GM21619 (cell line): Measurements from ENCODE around the gene EZH2.
A peak's percentile ranks its signal among the peaks of the same experiment; 100 is the strongest.

Experiments
- ATAC-seq: cut with Tn5 transposase; IDR thresholded peaks from one replicate; pipeline ENCODE4 v1.9.1; 2021; ENCODE audit not compliant: unreplicated experiment

Gene EZH2

DNA sequence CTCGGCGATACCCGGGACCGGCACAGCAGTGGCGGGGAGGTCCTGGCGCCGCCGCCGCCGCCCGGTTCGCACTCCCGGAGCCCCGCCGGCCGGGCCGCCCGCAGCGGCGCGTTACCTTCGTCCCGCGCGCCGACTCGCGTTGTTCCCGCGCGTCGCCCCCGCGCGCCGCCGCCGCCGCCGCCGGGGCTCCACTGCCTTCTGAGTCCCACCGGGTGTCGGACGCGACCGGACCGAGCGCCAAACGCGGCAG lies at the start of gene EZH2:
TSS of gene EZH2 (minus strand) at position 243 of the 250 bp plus-strand sequence. CDS start 36,993 bp downstream, outside the sequence.
- peak; percentile 26 for ATAC-seq

DNA sequence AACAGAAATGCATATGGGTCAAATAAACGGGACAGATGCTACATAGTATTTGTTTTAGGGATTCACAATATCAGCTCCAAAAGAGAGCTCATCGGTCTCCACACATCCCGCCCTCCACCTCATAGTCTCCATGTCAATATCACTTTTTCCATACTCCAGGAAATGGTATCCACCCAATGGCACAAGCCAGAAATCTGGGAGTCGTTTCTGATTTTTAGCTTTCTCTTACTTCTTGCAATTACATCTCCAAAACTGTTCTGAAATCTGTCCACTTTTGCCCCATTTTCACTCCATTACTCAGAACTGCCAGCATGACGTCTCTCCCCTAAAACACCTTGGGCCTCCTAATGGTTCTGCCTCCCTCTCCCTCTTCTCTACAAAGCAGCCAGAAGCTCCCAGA lies 47.4 kb upstream of the EZH2 start:
- no peak for ATAC-seq

DNA sequence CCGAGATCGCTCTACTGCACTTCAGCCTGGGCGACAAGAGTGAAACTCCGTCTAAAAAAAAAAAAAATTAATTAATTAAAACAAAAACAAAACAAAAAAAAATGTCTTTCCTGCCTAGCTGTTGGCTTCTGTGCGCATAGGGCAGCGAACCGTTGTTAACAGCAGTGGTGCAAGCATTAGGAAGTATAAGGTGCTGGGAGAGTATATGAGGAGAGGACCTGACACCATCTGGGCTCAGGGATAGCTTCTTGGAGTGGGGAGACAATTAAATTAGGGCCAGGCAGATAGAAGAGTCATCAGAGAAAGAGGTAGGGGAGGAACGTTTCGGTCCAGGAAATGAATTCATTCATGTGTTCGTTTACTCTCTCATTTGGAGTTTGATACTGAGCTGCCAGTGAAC lies 46.2 kb upstream of the EZH2 start:
- no peak for ATAC-seq

DNA sequence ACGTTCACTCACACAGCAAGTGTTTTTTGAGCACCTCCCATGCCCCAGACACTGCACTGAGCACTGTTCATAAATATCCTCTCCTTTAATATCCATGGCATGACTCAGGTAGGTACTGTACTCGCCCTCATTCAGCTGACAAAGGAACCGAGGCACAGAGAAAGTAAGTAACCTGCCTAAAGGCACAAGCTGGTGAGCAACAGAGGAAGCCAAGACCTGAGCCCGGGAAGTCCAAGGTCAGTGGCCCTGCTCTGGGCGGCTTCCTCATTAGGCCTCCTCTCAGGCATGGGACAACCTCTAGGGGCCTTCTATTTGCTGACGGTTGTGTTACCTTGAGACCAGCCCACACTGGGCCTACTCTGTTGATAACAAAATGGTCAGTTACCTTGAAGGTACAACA lies 45.1 kb upstream of the EZH2 start:
- no peak for ATAC-seq

DNA sequence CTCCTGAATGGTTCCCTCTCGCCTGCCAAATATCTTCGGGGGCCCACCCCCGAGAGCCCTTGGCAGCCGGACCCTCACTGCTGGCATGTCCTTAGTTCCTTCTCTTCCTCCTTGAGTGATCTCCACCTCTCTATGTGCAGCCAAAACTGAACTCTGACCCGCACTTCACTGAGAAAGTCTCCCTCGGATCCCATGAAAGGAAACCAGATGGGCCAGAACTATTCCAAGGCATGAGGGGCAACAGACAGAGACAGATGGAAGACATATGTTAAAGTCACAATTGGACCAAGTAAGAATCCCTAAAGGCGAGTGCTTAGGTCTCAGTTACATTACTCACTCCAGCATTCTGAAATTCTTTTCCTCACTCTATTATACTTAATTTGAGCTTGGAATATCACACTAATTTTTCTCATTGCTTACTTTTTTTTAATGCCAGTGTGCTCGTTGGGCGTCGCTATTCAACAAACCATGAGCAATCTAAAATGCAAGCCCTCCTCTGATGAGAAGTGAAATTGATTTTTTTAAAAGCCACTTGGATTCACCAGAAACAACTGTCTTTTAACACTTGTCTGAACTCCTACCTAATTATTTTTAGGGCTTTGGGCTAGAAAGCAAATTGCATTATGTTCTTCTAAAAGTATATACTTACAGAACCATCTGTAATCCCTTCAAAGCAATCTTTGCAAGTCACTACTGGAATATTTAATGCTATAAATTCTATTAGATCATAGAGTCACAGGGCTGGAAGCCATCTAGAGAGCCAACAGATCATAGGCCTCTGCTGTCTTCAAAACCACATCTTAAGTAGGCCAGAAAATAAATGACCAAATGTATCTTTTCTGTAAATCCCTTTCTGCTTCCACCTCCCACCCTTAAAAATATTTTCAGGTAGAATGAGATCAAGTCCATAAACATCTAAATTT lies 43.3 kb upstream of the EZH2 start:
- ATAC-seq = no peak

DNA sequence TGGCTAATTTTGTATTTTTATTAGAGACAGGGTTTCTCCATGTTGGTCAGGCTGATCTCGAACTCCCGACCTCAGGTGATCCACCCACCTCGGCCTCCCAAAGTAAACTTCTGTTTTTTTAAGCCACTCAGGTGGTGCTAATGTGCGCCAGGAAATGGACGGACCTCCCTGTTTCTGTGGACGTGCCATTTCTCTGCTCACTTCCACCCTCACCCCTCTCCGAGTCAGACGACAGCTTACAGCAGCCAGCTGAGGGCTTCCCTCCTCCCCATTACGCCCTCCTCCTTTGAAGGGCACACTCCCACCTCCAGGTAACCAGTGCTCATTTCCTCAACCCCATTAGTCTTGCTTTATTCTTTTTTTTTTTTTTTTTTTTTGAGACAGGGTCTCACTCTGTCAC lies 41.7 kb upstream of the EZH2 start:
- no peak for ATAC-seq

DNA sequence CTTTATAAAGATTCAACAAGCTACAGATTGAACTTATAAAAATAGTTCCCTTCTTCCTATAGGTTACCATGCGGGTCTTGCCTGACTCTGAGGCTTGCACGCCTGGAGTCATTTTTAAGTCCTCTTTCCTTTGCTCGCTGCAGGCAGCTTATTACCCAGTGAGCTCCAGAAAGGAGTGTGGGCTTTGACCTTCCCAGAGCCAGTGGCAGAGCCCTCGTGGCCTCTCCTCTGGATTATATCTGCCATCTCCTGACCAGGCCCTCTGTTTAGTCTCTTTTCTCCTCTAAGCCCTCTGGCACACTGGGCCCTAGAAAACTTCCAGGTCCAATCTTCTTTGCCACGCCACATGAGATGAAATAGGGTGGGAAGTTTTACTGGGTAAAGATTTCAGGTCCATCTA lies 39.9 kb upstream of the EZH2 start:
- ATAC-seq = no peak

DNA sequence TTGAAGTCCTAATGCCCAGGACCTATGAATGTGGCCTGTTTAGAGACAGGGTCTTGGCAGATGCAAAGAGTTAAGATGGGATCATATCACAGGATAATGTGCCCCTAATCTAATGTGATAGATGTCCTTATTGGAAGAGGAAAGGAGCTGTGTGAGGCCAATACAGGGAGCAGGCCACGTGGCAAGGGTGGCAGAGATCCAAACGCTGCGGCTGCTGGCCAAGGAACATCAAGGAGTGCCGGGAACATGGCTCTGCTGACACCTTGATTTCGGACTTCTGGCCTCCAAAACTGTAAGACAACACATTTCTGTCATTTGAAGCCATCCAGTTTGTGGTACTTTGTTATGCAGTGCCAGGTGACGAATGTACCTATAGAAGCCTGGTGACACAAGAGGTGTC lies 37.7 kb upstream of the EZH2 start:
- ATAC-seq = no peak

DNA sequence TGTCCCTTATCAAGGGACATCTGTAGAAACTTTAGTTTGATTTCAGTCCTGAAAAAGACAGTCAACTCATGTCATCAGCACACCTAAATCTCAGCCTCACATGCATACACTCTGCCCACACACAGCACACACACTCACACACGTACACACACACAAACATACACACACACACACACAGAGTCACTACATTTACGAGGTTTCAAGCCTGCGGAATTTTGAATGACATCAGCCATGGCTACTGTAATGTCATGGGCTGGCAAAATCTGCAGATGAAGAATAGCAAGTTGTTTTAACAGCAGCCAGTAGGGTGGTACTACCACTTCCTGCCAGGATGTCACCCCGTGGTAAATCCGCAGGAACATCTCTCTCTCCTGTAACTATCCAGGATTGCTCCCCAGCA lies 37.1 kb upstream of the EZH2 start:
- no peak for ATAC-seq

DNA sequence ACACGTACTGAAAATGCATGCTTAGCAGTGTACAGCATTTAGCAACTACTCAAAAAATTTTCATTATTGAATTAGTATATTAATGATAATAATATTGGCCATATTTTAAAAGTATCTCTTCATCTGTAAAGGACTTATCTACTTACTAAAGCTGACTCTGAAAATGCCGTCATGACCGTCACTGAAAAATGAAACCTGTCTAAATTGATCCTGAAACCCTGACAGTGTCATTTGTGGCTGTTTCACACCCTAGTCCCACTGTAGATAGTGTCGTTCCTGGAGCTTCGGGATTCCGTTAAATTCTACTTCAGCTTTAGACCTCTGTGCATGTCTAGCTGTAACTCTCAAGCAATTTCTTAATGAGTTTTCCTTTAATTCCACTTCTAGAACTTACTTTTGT lies 35.8 kb upstream of the EZH2 start:
- no peak for ATAC-seq

DNA sequence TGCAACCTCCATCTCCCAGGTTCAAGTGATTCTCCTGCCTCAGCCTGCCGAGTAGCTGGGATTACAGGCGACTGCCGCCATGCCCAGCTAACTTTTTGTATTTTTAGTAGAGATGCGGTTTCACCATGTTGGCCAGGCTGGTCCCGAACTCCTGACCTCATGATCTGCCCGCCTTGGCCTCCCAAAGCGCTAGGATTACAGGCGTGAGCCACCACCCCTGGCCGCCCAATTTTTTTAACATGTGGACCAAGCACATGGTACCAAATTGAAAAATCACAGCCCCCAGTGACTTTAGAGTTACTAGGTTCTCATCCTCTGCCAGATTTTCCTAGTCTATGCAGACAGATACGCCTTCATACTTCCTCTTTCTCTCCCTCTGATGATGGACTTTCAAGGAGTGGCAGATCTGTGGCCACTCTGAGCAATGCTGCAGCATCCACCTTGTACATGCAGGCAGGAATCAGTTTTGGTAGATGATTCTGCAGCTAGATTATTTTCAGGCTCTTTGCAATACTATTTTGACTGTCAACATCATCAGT lies 34.0 kb upstream of the EZH2 start:
- ATAC-seq = no peak

DNA sequence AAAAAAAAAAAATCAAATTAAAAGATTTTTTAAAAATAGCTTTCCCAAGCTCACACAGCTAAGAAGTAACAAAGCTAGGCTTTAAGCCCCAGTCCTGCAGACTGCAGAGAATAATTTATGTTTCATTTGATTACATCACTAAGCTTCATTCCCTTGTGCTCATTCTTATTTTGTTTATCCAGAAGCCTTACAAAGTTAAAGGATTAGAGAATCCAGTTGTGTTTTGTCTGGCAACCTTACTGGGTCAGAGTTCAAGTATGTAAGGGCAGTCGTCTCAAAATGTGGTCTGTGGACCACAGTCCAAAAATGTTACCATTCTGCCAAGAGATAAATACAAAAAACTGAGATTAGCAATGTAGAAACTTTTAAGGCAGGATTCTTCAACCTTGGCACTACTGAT lies 32.1 kb upstream of the EZH2 start:
- ATAC-seq = no peak

DNA sequence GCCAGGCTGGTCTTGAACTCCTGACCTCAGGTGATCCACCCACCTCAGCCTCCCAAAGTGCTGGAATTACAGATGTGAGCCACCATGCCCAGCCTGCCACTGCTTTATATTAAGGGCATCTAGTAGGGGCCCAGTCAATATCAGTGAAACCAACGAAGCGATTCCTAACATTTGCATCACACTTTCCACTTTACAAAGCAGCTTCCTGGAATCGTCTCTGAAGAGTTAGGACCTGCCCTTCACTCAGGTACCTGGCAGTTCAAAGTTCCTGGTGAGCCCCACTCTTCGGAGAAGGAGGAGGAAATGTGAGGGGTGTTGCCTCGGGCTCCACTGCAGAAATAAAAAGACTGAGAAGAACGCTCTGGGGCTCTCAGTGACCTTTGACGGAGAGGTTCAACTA lies 31.1 kb upstream of the EZH2 start:
- no peak for ATAC-seq

DNA sequence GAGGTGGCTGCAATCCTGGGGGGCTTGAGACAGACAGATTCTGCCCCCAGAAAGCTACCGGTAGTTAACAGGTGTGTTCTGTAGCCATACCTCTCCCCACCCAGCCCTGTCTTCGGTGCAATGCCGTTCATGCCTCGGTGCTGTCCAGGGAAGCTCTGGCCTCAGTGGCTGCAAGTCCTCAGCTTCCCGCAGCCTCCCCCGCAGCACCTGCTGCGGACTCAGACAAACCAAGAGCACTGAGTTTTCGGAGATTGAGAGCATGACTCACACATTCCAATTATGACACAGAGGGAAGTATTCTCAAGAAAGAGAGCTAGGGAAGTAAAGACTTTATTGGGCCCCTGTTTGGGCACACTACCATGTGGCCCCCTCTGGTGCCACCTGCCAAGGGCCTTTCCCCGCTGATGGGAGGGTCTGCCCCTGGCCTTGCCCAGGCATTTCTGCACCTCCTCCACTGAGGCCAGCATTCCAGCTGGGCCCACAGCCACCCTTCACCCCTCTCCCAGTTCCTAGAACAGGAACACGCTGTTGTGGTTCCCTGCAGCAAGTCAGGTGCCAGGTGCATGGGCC lies 30.2 kb upstream of the EZH2 start:
- ATAC-seq = peak; percentile 52

DNA sequence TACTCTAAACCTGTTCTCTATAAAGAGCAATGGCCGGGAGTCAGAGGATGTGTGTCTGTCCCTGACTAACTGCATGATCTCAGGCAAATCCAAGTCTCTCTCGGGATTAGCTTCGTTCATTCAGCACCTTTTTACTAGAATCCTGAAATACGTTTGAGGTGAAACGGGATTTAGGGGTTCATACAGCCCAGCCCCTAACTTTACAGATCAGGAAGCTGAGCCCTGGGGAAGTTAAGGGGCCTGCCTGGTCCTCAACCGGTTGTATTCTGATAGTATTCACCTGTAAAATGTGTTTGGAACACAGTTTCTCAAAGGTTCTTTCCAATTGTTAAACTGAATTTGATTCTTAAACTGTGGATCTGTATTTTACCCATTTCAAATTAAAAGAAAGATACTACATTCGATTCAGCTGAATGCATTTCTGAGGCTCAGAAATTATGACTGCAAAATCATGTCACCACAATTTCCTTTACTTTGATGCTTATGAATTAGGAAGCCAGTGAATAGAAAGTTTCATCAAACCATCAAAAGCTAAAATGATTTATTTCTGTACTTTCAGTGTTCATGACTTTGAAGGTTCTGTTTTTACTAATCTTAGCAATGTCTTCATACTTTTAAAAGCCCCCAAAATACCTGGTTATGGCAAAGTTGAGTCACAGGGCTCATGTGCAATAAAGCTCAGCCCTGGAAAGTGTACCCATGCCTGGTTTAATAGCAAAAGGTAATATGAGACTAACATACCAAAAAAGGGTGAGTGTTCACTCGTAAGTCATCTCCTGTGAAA lies 28.9 kb upstream of the EZH2 start:
- peak; percentile 56 for ATAC-seq

DNA sequence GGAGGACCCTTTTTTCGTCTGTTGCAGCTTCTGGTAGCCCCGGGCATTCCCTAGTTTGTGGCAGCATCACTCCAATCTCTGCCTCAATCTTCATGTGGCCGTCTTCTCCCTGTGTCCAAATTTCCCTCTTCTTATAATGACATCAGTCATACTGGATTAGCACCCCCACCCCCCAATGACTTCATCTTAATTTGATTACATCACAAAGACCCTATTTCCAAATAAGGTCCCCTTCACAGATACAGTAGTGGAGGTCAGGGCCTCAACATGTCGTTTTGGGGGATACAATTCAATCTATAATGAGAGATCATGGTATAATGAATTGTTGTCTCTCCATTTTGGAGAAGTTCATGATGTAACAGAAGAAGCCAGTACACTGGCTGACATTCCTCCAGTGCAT lies 28.1 kb upstream of the EZH2 start:
- ATAC-seq = no peak

DNA sequence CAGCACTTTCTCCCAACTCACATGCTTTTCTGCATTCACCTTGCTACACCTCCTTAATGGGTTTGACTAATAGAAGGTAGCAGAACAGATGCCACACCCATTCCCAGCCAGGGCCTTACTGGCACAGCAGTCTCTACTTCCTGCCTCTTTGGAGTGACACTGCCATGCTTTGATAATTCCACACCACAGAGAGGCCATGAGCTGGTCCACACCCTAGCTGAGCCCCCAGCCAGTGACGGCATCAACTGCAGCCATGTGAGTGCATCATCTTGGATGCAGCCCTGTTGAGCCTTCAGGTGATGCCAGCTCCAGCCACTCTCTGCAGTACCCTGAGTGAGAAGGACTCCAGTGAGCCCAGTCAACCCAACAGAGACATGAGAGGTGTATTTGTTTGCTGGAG lies 27.5 kb upstream of the EZH2 start:
- ATAC-seq = no peak

DNA sequence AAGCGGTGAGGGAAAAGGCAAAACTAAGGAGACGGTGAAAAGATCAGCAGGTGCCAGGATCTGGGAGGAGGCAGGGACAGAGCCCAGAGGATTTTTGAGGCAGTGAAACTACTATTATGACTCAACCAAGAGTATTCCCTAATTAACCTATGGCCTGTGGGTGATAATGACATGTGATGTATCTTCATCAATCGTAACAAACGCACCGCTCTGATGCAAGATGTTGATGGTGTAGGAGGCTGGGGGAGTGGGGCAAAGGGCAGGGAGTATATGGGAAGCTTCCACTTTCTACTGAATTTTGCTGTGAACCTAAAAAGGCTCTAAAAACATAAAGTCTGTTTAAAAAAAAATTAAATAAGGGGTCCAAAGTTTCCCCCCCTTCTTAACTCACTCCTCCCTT lies 25.5 kb upstream of the EZH2 start:
- no peak for ATAC-seq

DNA sequence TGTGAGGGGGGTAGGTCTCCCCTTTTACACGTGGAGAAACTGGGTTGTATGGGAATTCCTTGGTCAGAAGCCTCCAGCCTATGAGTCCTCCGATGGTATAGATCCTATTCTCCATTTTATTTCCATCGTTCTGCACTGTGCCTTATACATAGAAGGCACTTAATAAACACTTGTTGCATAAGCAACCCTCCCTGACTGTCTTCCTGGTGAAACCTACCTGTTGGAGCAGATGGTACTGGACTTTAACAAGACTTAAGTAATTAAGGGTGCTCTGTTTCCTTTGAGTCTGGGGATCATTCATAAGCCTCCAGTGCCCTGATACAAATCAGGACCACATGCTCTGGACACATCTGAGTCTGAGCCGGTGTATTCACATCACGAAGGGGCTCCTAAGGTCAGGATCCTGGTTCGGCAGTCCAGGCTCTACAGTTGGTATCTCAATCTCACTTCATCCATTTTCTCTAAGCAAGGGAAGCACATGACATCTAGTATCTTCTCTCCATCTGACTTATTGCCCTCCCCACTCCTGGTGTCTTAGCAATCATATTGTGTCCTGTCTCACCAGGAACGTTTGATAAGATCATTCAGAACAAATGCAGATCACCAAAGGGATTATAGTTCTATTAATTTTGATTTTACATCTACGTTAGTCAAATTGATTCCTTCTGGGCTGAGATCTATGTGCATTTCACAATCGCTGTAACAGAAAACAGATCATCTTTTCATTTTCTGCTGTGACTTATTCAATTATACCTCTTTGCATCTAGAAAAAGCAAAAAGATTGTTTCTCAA lies 22.8 kb upstream of the EZH2 start:
- no peak for ATAC-seq

DNA sequence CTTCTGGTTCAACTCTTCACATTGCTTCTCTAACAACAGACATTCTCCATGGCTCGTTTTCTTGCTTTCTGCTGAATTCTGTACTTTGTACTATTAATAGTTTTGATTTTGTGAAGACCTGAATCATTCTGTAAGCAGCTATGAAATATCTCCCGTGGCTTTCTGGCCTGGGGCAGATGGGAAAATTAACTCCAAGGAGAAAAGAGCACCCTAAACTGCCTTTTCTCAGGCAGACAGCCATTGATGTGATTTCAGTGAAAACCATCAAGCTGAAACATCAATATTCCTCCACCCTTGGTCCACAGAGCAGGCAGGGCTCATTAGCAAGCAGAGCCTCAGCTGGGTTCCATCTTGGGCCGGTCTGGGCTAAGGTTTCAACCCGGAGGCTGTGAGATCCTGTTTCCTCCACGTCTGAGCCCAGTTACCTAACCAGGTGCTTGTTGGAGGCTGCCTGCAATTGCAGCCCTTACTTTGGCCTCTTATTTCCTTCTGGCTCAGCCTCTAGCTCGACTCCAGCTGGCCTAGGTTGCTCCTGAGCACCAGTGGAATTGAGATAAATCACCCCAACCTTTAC lies 21.1 kb upstream of the EZH2 start:
- ATAC-seq = no peak

DNA sequence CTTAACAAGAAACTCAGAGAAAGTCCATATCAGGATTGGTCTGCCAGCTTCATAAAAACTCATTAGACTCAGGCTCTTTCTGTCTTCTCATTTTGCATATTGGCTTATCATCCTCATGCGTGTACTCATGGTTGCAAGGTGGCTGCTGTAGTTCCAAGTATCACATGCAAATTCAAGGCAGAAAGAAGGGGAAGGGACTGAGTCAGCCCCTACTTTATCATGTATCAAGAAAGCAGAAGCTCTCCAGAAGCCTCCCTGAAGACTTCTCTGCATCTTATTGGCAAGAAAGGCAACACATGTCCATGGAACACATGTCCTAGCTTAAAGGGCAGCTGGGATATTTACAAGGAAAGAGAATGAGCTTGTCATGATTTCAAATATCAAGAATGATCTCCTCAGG lies 19.4 kb upstream of the EZH2 start:
- ATAC-seq = no peak
